NCI-H446 treated with DMSO at 0.1 percent for 48 hours (cell line): ENCODE measurements around the gene MTARC2.
"Not testable (repeated sequence)": the region's sequence is repeated elsewhere in the genome, so short reads cannot be mapped to it uniquely, and the experiment has no call there.

ENCODE experiments used
- DNase-seq: peaks from one replicate; lab custom pipeline; 2025; lab: John Stamatoyannopoulos, UW

MTARC2 gene

GRCh38 chr1:220748089-220748934 lies at the start of gene MTARC2:
MTARC2 (plus strand) TSS chr1:220748322; CDS start chr1:220748532, 210 bp downstream.
- DNase-seq = peak; percentile 27

- no peak for DNase-seq
Observed at GRCh38 chr1:220698607-220699016, 49.5 kb upstream of the MTARC2 start.

- no peak for DNase-seq
Observed at GRCh38 chr1:220699044-220699443, 49.1 kb upstream of the MTARC2 start.

GRCh38 chr1:220700556-220701179 lies 47.5 kb upstream of the MTARC2 start:
- peak; percentile 31 for DNase-seq

GRCh38 chr1:220701974-220702373 lies 46.1 kb upstream of the MTARC2 start:
- DNase-seq = no peak

GRCh38 chr1:220702733-220703270 lies 45.3 kb upstream of the MTARC2 start:
- DNase-seq = no peak

- no peak for DNase-seq
Observed at GRCh38 chr1:220703305-220703704, 44.8 kb upstream of the MTARC2 start.

- no peak for DNase-seq
Observed at GRCh38 chr1:220705782-220706181, 42.3 kb upstream of the MTARC2 start.

GRCh38 chr1:220706480-220706879 lies 41.6 kb upstream of the MTARC2 start:
- DNase-seq = no peak

GRCh38 chr1:220707160-220707559 lies 41.0 kb upstream of the MTARC2 start:
- no peak for DNase-seq

- DNase-seq = no peak
Observed at GRCh38 chr1:220708244-220708643, 39.9 kb upstream of the MTARC2 start.

- no peak for DNase-seq
Observed at GRCh38 chr1:220708936-220709801, 39.0 kb upstream of the MTARC2 start.

GRCh38 chr1:220710333-220710732 lies 37.8 kb upstream of the MTARC2 start:
- DNase-seq = no peak

- DNase-seq = no peak
Observed at GRCh38 chr1:220711056-220711809, 36.9 kb upstream of the MTARC2 start.

GRCh38 chr1:220715986-220716385 lies 32.1 kb upstream of the MTARC2 start:
- not testable (repeated sequence) for DNase-seq

GRCh38 chr1:220717800-220718640 lies 30.1 kb upstream of the MTARC2 start:
- DNase-seq = no peak

GRCh38 chr1:220721266-220721665 lies 26.9 kb upstream of the MTARC2 start:
- DNase-seq = not testable (repeated sequence)

- DNase-seq = no peak
Observed at GRCh38 chr1:220726634-220727033, 21.5 kb upstream of the MTARC2 start.

- no peak for DNase-seq
Observed at GRCh38 chr1:220727519-220727918, 20.6 kb upstream of the MTARC2 start.

GRCh38 chr1:220730486-220730885 lies 17.6 kb upstream of the MTARC2 start:
- no peak for DNase-seq
